A549 (cell line): ENCODE results near the gene CSNK2A3.

Source experiments
- BHLHE40 ChIP-seq: IDR thresholded peaks from 2 replicates; pipeline ENCODE4 v1.6.1; 2012; ENCODE audit warnings: low read depth, low read length, inconsistent platforms
- CBX2 ChIP-seq: fragments of 200-600 bp; sonication (generic); IDR thresholded peaks from 2 replicates; pipeline ENCODE4 v1.6.1; 2016; ENCODE audit warnings: low read depth, mild to moderate bottlenecking, borderline replicate concordance
- CEBPB ChIP-seq, 2 experiments: fragments of >200 bp in 1 of 2; sonication (Bioruptor Twin) in 1 of 2; formaldehyde crosslinking in 1 of 2; IDR thresholded peaks; 2 replicates each; pipeline ENCODE4 v1.6.1; 2012 to 2016
- EHMT2 ChIP-seq: fragments of 200-600 bp; sonication (generic); IDR thresholded peaks from 2 replicates; pipeline ENCODE4 v1.6.1; 2016; ENCODE audit warnings: antibody characterized with exemption, low read depth, mild to moderate bottlenecking, moderate library complexity
- EP300 ChIP-seq, 2 experiments: fragments of >200 bp; sonication (Bioruptor Twin); formaldehyde crosslinking; IDR thresholded peaks; 2 replicates in 1 of 2; 3 replicates in 1 of 2; pipeline ENCODE4 v1.6.1; 2016 to 2017
- MYC ChIP-seq: IDR thresholded peaks from 2 replicates; pipeline ENCODE4 v1.6.1; 2012; ENCODE audit warnings: mild to moderate bottlenecking, inconsistent platforms, low read length, improper control_type of control experiment, borderline replicate concordance
- POLR2A ChIP-seq: IDR thresholded peaks from 2 replicates; pipeline ENCODE4 v1.6.1; 2012; ENCODE audit warnings: mild to moderate bottlenecking, low read length
- POLR2AphosphoS2 ChIP-seq: conservative IDR thresholded peaks from 2 replicates; pipeline ENCODE4 v1.6.1; 2012; ENCODE audit warnings: low read length, improper control_type of control experiment, inconsistent platforms
- RCOR1 ChIP-seq: fragments of 150-350 bp; IDR thresholded peaks from 2 replicates; pipeline ENCODE4 v1.6.1; 2014; ENCODE audit warnings: antibody characterized with exemption, low read length, low read depth
- RNF2 ChIP-seq: fragments of 200-600 bp; sonication (generic); IDR thresholded peaks from 2 replicates; pipeline ENCODE4 v1.6.1; 2016; ENCODE audit warnings: low read depth, mild to moderate bottlenecking, antibody characterized with exemption, moderate library complexity, borderline replicate concordance
- SMC3 ChIP-seq: fragments of >200 bp; sonication (Bioruptor Twin); formaldehyde crosslinking; IDR thresholded peaks from 3 replicates; pipeline ENCODE4 v1.6.1; 2018; ENCODE audit warnings: inconsistent platforms
- TF ChIP-seq, protein P1 (sequence below): fragments of >200 bp; sonication (Bioruptor Twin); formaldehyde crosslinking; IDR thresholded peaks from 3 replicates; pipeline ENCODE4 v1.5.1; 2016

DNA sequence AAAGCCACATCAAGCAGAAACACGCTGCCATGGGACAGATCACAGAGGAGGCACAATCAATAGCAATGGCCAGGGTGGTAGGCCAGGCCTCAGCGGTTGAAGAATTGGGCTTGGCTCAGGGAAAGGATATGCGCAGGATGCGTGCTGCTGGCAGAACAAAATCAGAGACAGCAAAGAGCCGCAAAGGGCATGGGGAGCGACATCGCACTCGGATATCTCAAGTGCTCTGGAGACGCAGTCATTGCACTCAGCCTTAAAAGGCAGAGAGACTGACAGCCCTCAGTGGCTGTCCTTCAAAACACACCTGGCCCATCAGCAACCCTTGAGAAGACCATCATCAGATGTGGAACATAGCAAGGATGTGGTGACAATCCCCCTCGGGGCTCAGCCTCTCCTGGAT, 50.5 kb downstream of the CSNK2A3 start:
- no peak for TF ChIP-seq CEBPB (IDR thresholded peaks at IDR 0.05)
- TF ChIP-seq POLR2A: no peak
- TF ChIP-seq, protein P1, sequence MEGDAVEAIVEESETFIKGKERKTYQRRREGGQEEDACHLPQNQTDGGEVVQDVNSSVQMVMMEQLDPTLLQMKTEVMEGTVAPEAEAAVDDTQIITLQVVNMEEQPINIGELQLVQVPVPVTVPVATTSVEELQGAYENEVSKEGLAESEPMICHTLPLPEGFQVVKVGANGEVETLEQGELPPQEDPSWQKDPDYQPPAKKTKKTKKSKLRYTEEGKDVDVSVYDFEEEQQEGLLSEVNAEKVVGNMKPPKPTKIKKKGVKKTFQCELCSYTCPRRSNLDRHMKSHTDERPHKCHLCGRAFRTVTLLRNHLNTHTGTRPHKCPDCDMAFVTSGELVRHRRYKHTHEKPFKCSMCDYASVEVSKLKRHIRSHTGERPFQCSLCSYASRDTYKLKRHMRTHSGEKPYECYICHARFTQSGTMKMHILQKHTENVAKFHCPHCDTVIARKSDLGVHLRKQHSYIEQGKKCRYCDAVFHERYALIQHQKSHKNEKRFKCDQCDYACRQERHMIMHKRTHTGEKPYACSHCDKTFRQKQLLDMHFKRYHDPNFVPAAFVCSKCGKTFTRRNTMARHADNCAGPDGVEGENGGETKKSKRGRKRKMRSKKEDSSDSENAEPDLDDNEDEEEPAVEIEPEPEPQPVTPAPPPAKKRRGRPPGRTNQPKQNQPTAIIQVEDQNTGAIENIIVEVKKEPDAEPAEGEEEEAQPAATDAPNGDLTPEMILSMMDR: no peak
- no peak for TF ChIP-seq EHMT2
- no peak for TF ChIP-seq RNF2
- TF ChIP-seq CBX2: no peak
- TF ChIP-seq POLR2AphosphoS2: no peak
- TF ChIP-seq RCOR1: no peak
- TF ChIP-seq BHLHE40: no peak
- no peak for TF ChIP-seq MYC
- TF ChIP-seq SMC3: no peak
- no peak for TF ChIP-seq EP300 (IDR thresholded peaks at IDR 0.05)
